SK-N-SH treated with all-trans-retinoic acid at 6 μM for 48 hours (cell line): ENCODE measurements around the gene ZNRF2.

Experiments
- ATAC-seq: fragments of 200-7000 bp; cut with Tn5 transposase; 3 replicates; pipeline ENCODE4 v1.9.1; 2020; ENCODE audit warnings: mild to moderate bottlenecking, moderate library complexity
- ARNTL ChIP-seq: fragments of 450-650 bp; formaldehyde crosslinking; IDR thresholded peaks from 2 replicates; pipeline ENCODE4 v1.5.0; 2020; ENCODE audit warnings: low read depth, mild to moderate bottlenecking, moderate library complexity, borderline replicate concordance
- BACH2 ChIP-seq: fragments of 250-450 bp; sonication (Bioruptor Pico); IDR thresholded peaks from 2 replicates; pipeline ENCODE4 v1.9.0; 2021; ENCODE audit warnings: mild to moderate bottlenecking, borderline replicate concordance
- CSDC2 ChIP-seq: fragments of 250-450 bp; sonication (Bioruptor Pico); IDR thresholded peaks from 2 replicates; pipeline ENCODE4 v1.5.0; 2020; ENCODE audit warnings: mild to moderate bottlenecking, moderate library complexity
- ESRRG ChIP-seq: fragments of 250-450 bp; sonication (Bioruptor Pico); IDR thresholded peaks from 2 replicates; pipeline ENCODE4 v1.6.1; 2021; ENCODE audit warnings: mild to moderate bottlenecking
- GLIS3 ChIP-seq: fragments of 250-450 bp; sonication (Bioruptor Pico); IDR thresholded peaks from 2 replicates; pipeline ENCODE4 v1.5.0; 2020; ENCODE audit warnings: mild to moderate bottlenecking, moderate library complexity
- ISL1 ChIP-seq: fragments of 250-450 bp; sonication (Bioruptor Pico); IDR thresholded peaks from 2 replicates; pipeline ENCODE4 v2.1.2; 2022; ENCODE audit warnings: mild to moderate bottlenecking, moderate library complexity
- OSR1 ChIP-seq: fragments of 250-450 bp; sonication (Bioruptor Pico); IDR thresholded peaks from 2 replicates; pipeline ENCODE4 v1.8.0; 2022; ENCODE audit warnings: moderate library complexity, mild to moderate bottlenecking, inconsistent platforms
- PPARA ChIP-seq: fragments of 250-450 bp; sonication (Bioruptor Pico); IDR thresholded peaks from 2 replicates; pipeline ENCODE4 v1.5.0; 2020; ENCODE audit warnings: mild to moderate bottlenecking, borderline replicate concordance
- RARB ChIP-seq: fragments of 250-450 bp; sonication (Bioruptor Pico); IDR thresholded peaks from 2 replicates; pipeline ENCODE4 v1.8.0; 2021; ENCODE audit warnings: mild to moderate bottlenecking, moderate library complexity
- SNAI2 ChIP-seq: fragments of 250-450 bp; sonication (Bioruptor Pico); IDR thresholded peaks from 2 replicates; pipeline ENCODE4 v1.5.0; 2020; ENCODE audit warnings: mild to moderate bottlenecking, moderate library complexity
- TCF4 ChIP-seq: fragments of 250-450 bp; sonication (Bioruptor Pico); IDR thresholded peaks from 2 replicates; pipeline ENCODE4 v1.8.0; 2021; ENCODE audit warnings: mild to moderate bottlenecking, moderate library complexity, borderline replicate concordance
- TOX ChIP-seq: fragments of 250-450 bp; sonication (Bioruptor Pico); IDR thresholded peaks from 2 replicates; pipeline ENCODE4 v1.8.0; 2021; ENCODE audit warnings: mild to moderate bottlenecking, moderate library complexity, borderline replicate concordance
- ZC3H10 ChIP-seq: fragments of 250-450 bp; sonication (Bioruptor Pico); IDR thresholded peaks from 2 replicates; pipeline ENCODE4 v1.5.1; 2021; ENCODE audit warnings: mild to moderate bottlenecking, moderate library complexity
- ZFP3 ChIP-seq: fragments of 250-450 bp; sonication (Bioruptor Pico); IDR thresholded peaks from 2 replicates; pipeline ENCODE4 v1.5.0; 2020; ENCODE audit warnings: mild to moderate bottlenecking, moderate library complexity
- ZFP30 ChIP-seq: fragments of 450-650 bp; formaldehyde crosslinking; IDR thresholded peaks from 2 replicates; pipeline ENCODE4 v1.5.0; 2022; ENCODE audit warnings: mild to moderate bottlenecking, moderate library complexity
- ZNF565 ChIP-seq: fragments of 450-650 bp; formaldehyde crosslinking; conservative IDR thresholded peaks from 2 replicates; pipeline ENCODE4 v1.5.0; 2020; ENCODE audit warnings: low read depth, mild to moderate bottlenecking, moderate library complexity
- ZNF70 ChIP-seq: fragments of 450-650 bp; formaldehyde crosslinking; IDR thresholded peaks from 2 replicates; pipeline ENCODE4 v1.5.0; 2020; ENCODE audit warnings: mild to moderate bottlenecking, moderate library complexity
- ZNF8 ChIP-seq: fragments of 450-650 bp; formaldehyde crosslinking; IDR thresholded peaks from 2 replicates; pipeline ENCODE4 v1.5.0; 2020; ENCODE audit warnings: mild to moderate bottlenecking, moderate library complexity
- TF ChIP-seq, protein P1 (sequence below): fragments of 250-450 bp; sonication (Bioruptor Pico); IDR thresholded peaks from 2 replicates; pipeline ENCODE4 v1.5.1; 2021; ENCODE audit warnings: mild to moderate bottlenecking, moderate library complexity
- TF ChIP-seq, protein P2 (sequence below): fragments of 250-450 bp; sonication (Bioruptor Pico); IDR thresholded peaks from 2 replicates; pipeline ENCODE4 v1.5.1; 2020; ENCODE audit warnings: low read depth, mild to moderate bottlenecking, moderate library complexity
- TF ChIP-seq, protein P3 (sequence below): fragments of 250-450 bp; sonication (Bioruptor Pico); IDR thresholded peaks from 2 replicates; pipeline ENCODE4 v1.5.0; 2020; ENCODE audit warnings: mild to moderate bottlenecking, moderate library complexity
- TF ChIP-seq, protein P4 (sequence below): fragments of 250-450 bp; sonication (Bioruptor Pico); IDR thresholded peaks from 2 replicates; pipeline ENCODE4 v1.8.0; 2021; ENCODE audit warnings: low read depth, mild to moderate bottlenecking, moderate library complexity, borderline replicate concordance
- TF ChIP-seq, protein P5 (sequence below): fragments of 250-450 bp; sonication (Bioruptor Pico); IDR thresholded peaks from 2 replicates; pipeline ENCODE4 v1.8.0; 2020; ENCODE audit warnings: mild to moderate bottlenecking, moderate library complexity, borderline replicate concordance

ZNRF2 gene

DNA sequence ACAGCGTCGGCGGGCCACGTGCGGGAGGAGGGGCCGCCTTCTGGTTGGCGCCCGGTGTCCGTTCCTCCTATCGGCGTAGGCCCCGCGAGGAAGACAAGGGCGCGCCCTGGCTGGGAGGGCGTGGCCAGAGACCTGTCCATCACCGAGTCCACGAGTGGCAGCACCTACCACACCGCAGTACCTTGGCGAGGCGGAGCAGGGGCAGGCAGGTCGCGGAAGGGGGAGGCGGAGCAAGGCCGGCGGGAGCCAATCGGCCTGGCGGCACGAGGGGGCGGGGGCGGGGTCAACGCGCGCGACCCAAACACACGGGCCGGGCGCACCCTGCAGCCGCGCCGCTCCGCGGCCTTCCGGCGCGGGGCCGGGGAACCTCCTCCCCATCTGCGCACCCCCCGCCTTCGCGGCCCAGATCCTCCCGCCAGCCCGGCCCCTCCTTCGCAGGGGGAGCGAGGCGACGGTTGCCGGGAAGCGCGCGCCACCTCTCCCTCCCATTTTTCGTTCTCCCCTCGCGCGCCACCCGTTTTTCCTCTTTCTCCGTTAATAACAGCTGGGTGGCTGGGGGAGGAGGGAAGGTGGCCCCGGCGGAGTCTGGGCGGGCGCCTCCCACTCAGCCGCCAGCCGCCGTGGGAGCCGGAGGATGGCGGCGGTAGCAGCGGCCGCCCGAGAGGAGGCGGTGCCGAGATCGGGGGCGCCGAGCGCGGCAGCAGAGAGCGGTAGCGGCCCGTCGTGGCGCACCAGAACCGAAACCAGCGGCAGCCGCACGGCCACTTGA is at the start of gene ZNRF2:
ZNRF2 (plus strand) TSS at position 300 of the 769 bp plus-strand sequence. CDS start 761 bp downstream, outside the sequence.
- no peak for TF ChIP-seq PPARA (CRISPR knock-in tag)
- TF ChIP-seq ZC3H10 = no peak
- TF ChIP-seq, protein P1, sequence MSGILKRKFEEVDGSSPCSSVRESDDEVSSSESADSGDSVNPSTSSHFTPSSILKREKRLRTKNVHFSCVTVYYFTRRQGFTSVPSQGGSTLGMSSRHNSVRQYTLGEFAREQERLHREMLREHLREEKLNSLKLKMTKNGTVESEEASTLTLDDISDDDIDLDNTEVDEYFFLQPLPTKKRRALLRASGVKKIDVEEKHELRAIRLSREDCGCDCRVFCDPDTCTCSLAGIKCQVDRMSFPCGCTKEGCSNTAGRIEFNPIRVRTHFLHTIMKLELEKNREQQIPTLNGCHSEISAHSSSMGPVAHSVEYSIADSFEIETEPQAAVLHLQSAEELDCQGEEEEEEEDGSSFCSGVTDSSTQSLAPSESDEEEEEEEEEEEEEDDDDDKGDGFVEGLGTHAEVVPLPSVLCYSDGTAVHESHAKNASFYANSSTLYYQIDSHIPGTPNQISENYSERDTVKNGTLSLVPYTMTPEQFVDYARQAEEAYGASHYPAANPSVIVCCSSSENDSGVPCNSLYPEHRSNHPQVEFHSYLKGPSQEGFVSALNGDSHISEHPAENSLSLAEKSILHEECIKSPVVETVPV = no peak
- TF ChIP-seq RARB (CRISPR knock-in tag) = no peak
- TF ChIP-seq, protein P2, sequence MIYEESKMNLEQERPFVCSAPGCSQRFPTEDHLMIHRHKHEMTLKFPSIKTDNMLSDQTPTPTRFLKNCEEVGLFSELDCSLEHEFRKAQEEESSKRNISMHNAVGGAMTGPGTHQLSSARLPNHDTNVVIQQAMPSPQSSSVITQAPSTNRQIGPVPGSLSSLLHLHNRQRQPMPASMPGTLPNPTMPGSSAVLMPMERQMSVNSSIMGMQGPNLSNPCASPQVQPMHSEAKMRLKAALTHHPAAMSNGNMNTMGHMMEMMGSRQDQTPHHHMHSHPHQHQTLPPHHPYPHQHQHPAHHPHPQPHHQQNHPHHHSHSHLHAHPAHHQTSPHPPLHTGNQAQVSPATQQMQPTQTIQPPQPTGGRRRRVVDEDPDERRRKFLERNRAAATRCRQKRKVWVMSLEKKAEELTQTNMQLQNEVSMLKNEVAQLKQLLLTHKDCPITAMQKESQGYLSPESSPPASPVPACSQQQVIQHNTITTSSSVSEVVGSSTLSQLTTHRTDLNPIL (CRISPR knock-in tag) = no peak
- peak; percentile 8; the same call in 1 of the 2 replicates for TF ChIP-seq ZNF70
- TF ChIP-seq ARNTL (CRISPR knock-in tag) = no peak
- TF ChIP-seq, protein P3, sequence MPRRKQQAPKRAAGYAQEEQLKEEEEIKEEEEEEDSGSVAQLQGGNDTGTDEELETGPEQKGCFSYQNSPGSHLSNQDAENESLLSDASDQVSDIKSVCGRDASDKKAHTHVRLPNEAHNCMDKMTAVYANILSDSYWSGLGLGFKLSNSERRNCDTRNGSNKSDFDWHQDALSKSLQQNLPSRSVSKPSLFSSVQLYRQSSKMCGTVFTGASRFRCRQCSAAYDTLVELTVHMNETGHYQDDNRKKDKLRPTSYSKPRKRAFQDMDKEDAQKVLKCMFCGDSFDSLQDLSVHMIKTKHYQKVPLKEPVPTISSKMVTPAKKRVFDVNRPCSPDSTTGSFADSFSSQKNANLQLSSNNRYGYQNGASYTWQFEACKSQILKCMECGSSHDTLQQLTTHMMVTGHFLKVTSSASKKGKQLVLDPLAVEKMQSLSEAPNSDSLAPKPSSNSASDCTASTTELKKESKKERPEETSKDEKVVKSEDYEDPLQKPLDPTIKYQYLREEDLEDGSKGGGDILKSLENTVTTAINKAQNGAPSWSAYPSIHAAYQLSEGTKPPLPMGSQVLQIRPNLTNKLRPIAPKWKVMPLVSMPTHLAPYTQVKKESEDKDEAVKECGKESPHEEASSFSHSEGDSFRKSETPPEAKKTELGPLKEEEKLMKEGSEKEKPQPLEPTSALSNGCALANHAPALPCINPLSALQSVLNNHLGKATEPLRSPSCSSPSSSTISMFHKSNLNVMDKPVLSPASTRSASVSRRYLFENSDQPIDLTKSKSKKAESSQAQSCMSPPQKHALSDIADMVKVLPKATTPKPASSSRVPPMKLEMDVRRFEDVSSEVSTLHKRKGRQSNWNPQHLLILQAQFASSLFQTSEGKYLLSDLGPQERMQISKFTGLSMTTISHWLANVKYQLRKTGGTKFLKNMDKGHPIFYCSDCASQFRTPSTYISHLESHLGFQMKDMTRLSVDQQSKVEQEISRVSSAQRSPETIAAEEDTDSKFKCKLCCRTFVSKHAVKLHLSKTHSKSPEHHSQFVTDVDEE (CRISPR knock-in tag) = peak; percentile 54; the same call in 1 of the 2 replicates
- TF ChIP-seq ISL1 (CRISPR knock-in tag) = no peak
- no peak for TF ChIP-seq ZFP3 (CRISPR knock-in tag)
- TF ChIP-seq, protein P4, sequence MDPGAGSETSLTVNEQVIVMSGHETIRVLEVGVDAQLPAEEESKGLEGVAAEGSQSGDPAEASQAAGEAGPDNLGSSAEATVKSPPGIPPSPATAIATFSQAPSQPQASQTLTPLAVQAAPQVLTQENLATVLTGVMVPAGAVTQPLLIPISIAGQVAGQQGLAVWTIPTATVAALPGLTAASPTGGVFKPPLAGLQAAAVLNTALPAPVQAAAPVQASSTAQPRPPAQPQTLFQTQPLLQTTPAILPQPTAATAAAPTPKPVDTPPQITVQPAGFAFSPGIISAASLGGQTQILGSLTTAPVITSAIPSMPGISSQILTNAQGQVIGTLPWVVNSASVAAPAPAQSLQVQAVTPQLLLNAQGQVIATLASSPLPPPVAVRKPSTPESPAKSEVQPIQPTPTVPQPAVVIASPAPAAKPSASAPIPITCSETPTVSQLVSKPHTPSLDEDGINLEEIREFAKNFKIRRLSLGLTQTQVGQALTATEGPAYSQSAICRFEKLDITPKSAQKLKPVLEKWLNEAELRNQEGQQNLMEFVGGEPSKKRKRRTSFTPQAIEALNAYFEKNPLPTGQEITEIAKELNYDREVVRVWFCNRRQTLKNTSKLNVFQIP (CRISPR knock-in tag) = no peak
- 0 out of 2 replicates have a peak, but pooled peaks have one; percentile 26 for TF ChIP-seq CSDC2
- peak; percentile 39; the same call in 1 of the 2 replicates for TF ChIP-seq ZFP30 (CRISPR knock-in tag)
- no peak for TF ChIP-seq BACH2 (CRISPR knock-in tag)
- TF ChIP-seq TCF4 (CRISPR knock-in tag) = no peak
- TF ChIP-seq, protein P5, sequence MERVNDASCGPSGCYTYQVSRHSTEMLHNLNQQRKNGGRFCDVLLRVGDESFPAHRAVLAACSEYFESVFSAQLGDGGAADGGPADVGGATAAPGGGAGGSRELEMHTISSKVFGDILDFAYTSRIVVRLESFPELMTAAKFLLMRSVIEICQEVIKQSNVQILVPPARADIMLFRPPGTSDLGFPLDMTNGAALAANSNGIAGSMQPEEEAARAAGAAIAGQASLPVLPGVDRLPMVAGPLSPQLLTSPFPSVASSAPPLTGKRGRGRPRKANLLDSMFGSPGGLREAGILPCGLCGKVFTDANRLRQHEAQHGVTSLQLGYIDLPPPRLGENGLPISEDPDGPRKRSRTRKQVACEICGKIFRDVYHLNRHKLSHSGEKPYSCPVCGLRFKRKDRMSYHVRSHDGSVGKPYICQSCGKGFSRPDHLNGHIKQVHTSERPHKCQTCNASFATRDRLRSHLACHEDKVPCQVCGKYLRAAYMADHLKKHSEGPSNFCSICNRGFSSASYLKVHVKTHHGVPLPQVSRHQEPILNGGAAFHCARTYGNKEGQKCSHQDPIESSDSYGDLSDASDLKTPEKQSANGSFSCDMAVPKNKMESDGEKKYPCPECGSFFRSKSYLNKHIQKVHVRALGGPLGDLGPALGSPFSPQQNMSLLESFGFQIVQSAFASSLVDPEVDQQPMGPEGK (CRISPR knock-in tag) = no peak
- no peak; the same call in 1 of the 2 replicates for TF ChIP-seq ZNF565 (CRISPR knock-in tag)
- TF ChIP-seq ESRRG = no peak
- no peak for TF ChIP-seq OSR1
- TF ChIP-seq GLIS3 = no peak
- TF ChIP-seq SNAI2 (CRISPR knock-in tag) = no peak; the same call in 1 of the 2 replicates
- no peak for TF ChIP-seq ZNF8 (CRISPR knock-in tag)
- peak; percentile 94 for ATAC-seq

DNA sequence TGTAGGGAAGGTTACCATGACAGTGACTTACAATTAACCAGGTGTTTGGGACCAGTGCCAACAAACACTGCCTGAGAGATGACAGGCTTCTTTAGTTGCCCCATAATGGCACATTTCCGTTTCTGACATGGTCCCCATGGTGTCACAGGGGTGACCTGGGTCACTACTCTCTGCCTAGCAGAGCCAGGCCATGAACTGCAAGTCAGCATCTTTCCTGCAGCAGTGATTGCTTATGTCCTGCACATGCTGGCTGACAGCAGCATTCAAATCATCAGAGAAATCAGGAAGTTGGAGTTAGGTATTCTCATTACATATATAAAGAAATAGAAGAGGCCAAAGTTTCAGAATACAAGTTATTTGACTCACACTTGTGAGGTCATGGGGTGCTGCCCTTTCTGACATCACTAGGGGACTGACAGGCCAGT is 47.1 kb upstream of the ZNRF2 start:
- ATAC-seq = no peak

More for the DNA sequence above, 47.1 kb upstream of the ZNRF2 start:
- TF ChIP-seq ZFP3 (CRISPR knock-in tag) = no peak
- TF ChIP-seq, protein P4 (CRISPR knock-in tag) = no peak
- TF ChIP-seq TOX (CRISPR knock-in tag) = no peak
- TF ChIP-seq, protein P1 = no peak
- no peak for TF ChIP-seq ARNTL (CRISPR knock-in tag)
